Smooth muscle cell (in vitro differentiated cells): ENCODE data around the gene PPP3CA. TPM values are rescaled to one million over a fixed set of nuclear protein-coding genes. Genes with fewer than 3 reads are reported as not detected.
"Not testable (repeated sequence)": the region's sequence is repeated elsewhere in the genome, so short reads cannot be mapped to it uniquely, and the experiment has no call there.

Source experiments
- DNase-seq: peaks from one replicate; lab custom pipeline; 2025; ENCODE audit not compliant: unreplicated experiment; lab: John Stamatoyannopoulos, UW
- H2AFZ ChIP-seq: fragments of 200-600 bp; sonication (generic); 2 replicates; pipeline ENCODE4 v1.6.0; 2016; ENCODE audit warnings: antibody characterized with exemption, low read depth, mild to moderate bottlenecking
- H3F3A ChIP-seq: fragments of 200-600 bp; sonication (generic); 2 replicates; pipeline ENCODE4 v1.6.0; 2017; ENCODE audit warnings: antibody characterized with exemption, low read depth
- H3K27ac ChIP-seq: fragments of 200-600 bp; sonication (generic); 2 replicates; pipeline ENCODE4 v1.5.1; 2016; ENCODE audit warnings: low read depth, mild to moderate bottlenecking
- H3K27me3 ChIP-seq: fragments of 200-600 bp; sonication (generic); 2 replicates; pipeline ENCODE4 v1.6.1; 2016; ENCODE audit warnings: low read depth, mild to moderate bottlenecking
- H3K36me3 ChIP-seq: fragments of 200-600 bp; sonication (generic); 2 replicates; pipeline ENCODE4 v1.5.1; 2016; ENCODE audit warnings: low read depth
- H3K4me1 ChIP-seq: fragments of 200-600 bp; sonication (generic); 2 replicates; pipeline ENCODE4 v1.5.1; 2016; ENCODE audit warnings: low read depth
- H3K4me2 ChIP-seq: fragments of 200-600 bp; sonication (generic); 2 replicates; pipeline ENCODE4 v1.6.0; 2016; ENCODE audit warnings: mild to moderate bottlenecking
- H3K4me3 ChIP-seq: fragments of 200-600 bp; sonication (generic); 2 replicates; pipeline ENCODE4 v1.5.1; 2016; ENCODE audit warnings: mild to moderate bottlenecking
- H3K79me2 ChIP-seq: fragments of 200-600 bp; sonication (generic); 2 replicates; pipeline ENCODE4 v1.6.0; 2016; ENCODE audit warnings: low read depth, mild to moderate bottlenecking
- H3K9ac ChIP-seq: fragments of 200-600 bp; sonication (generic); 2 replicates; pipeline ENCODE4 v1.6.0; 2016; ENCODE audit warnings: low read depth
- H3K9me3 ChIP-seq: fragments of 200-600 bp; sonication (generic); replicated peaks from 2 replicates; pipeline ENCODE4 v1.5.1; 2016; ENCODE audit warnings: low read depth
- H4K20me1 ChIP-seq: fragments of 200-600 bp; sonication (generic); 2 replicates; pipeline ENCODE4 v1.6.0; 2016; ENCODE audit warnings: low read depth
- CTCF ChIP-seq: fragments of 200-600 bp; sonication (generic); IDR thresholded peaks from 2 replicates; pipeline ENCODE4 v1.5.1; 2017; ENCODE audit warnings: borderline replicate concordance, mild to moderate bottlenecking, antibody characterized with exemption; ENCODE audit not compliant: insufficient read depth, poor library complexity, severe bottlenecking
- WGBS: methylation state at CpG from one replicate; pipeline ENCODE4 v1.1.7; 2016; ENCODE audit warnings: low lambda C conversion rate; 5-methylcytosine and 5-hydroxymethylcytosine counted together
- polyA plus RNA-seq: library from polyadenylated mRNA; unstranded; fragments of >200 nt; fragmentation: Nextera tagmentation; extraction: Ambion mirVana; gene quantifications from 2 replicates; pipeline ENCODE4 v1.2.1, GENCODE V29; 2016
- total RNA-seq: library from RNA; depleted of rRNA; stranded (reverse); fragments of >200 nt; gene quantifications from 2 replicates; pipeline ENCODE4 v1.2.3, GENCODE V29; 2014

Gene PPP3CA
- total and polyA plus RNA-seq, 2 experiments from 2014 or later: 16.2 to 96.1 TPM

- Histone ChIP-seq H3K27ac (no peak overlapping the region), H2AFZ (no peak overlapping the region), H3K4me1 (peaks cover 14% of the 10 kb centered on the region), H3K4me2 (no peak overlapping the region), H3K9me3 (no peaks in the 10 kb centered on the region), H3F3A (peaks cover 6% of the 10 kb centered on the region), H3K27me3 (no peaks in the 10 kb centered on the region), H3K79me2 (peaks cover 26% of the 10 kb centered on the region), H3K9ac (no peak overlapping the region), H3K36me3 (no peaks in the 10 kb centered on the region), H3K4me3 (no peak overlapping the region), H4K20me1 (peaks cover 19% of the 10 kb centered on the region)
- WGBS: 84% methylated on average over 4 of the region's 4 CpGs
- no peak for DNase-seq
- TF ChIP-seq CTCF: no peak
Observed at GRCh38 chr4:101101072-101101471, 246.3 kb downstream of the PPP3CA start.

- H3K27ac ChIP-seq: no peak overlapping the region
- no peak overlapping the region for H3K4me2 ChIP-seq
- DNase-seq: no peak
- WGBS: 90% methylated on average over 4 of the region's 4 CpGs
- H3K9ac ChIP-seq: no peak overlapping the region
- peaks cover 13% of the 10 kb centered on the region for H3K4me1 ChIP-seq
- H3K9me3 ChIP-seq: no peaks in the 10 kb centered on the region
- H4K20me1 ChIP-seq: peaks cover 16% of the 10 kb centered on the region
- no peaks in the 10 kb centered on the region for H3K27me3 ChIP-seq
- H2AFZ ChIP-seq: no peak overlapping the region
- H3F3A ChIP-seq: peaks cover 4% of the 10 kb centered on the region
- TF ChIP-seq CTCF: no peak
- peaks cover 26% of the 10 kb centered on the region for H3K79me2 ChIP-seq
- no peaks in the 10 kb centered on the region for H3K36me3 ChIP-seq
- H3K4me3 ChIP-seq: no peak overlapping the region
Observed at GRCh38 chr4:101098666-101099400, 248.5 kb downstream of the PPP3CA start.

GRCh38 chr4:101092609-101093008, 254.7 kb downstream of the PPP3CA start:
- not testable (repeated sequence) for H3K9me3 ChIP-seq, H3K9ac ChIP-seq, H3K4me3 ChIP-seq, H3K4me2 ChIP-seq, H3K79me2 ChIP-seq, H3F3A ChIP-seq, H3K27me3 ChIP-seq, H2AFZ ChIP-seq, H3K27ac ChIP-seq, DNase-seq, H3K36me3 ChIP-seq, H4K20me1 ChIP-seq, H3K4me1 ChIP-seq

DNA sequence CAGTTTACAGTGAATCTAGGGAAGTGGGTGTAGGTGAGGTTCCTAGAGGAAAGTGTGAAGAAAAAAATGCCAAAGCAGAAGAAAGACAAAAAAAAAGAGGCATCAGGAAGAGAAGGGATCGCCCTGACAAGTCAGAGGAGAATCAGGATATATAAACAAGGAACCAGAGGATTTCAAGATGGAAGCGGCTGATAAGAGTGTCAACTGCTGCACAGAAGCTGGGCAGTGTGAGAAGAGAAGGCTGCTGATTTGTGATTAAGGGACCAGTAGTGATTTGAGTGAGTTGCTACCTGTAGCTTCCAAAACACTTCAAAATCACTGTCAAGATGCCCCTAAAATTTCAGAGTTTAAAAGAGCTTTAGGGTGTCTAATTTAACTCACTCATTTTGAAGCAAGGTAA, 258.2 kb downstream of the PPP3CA start:
- no peak for TF ChIP-seq CTCF

More for the DNA sequence above, 258.2 kb downstream of the PPP3CA start:
- Histone ChIP-seq H3F3A (no peaks in the 10 kb centered on the region), H2AFZ (no peak overlapping the region), H4K20me1 (no peaks in the 10 kb centered on the region), H3K4me1 (peaks cover 3% of the 10 kb centered on the region), H3K4me3 (no peak overlapping the region), H3K36me3 (peaks cover 8% of the 10 kb centered on the region), H3K27ac (no peak overlapping the region), H3K4me2 (no peak overlapping the region), H3K9ac (no peak overlapping the region), H3K27me3 (no peaks in the 10 kb centered on the region), H3K9me3 (peaks cover 4% of the 10 kb centered on the region), H3K79me2 (no peaks in the 10 kb centered on the region)
- no peak for DNase-seq
- 91% methylated on average over 2 of the region's 2 CpGs for WGBS
